ENCODE data around the gene WDPCP.
"Not testable (repeated sequence)": the region's sequence is repeated elsewhere in the genome, so short reads cannot be mapped to it uniquely, and the experiment has no call there.

WDPCP gene

GRCh38 chr2:63406641-63407040 lies 181.6 kb downstream of the WDPCP start:
- Histone ChIP-seq H3K9me3 (ENCODE audit: severe bottlenecking) (no peaks in the 10 kb centered on the region), H3K4me1 (ENCODE audit: insufficient read depth, poor library complexity, severe bottlenecking) (no peaks in the 10 kb centered on the region), H3K36me3 (ENCODE audit: low read depth) (no peaks in the 10 kb centered on the region), H3K27ac (ENCODE audit: poor library complexity, severe bottlenecking) (no peak overlapping the region), H3K27me3 (ENCODE audit: insufficient read depth, poor library complexity, severe bottlenecking) (no peaks in the 10 kb centered on the region), H3K4me3 (ENCODE audit: severe bottlenecking) (no peak overlapping the region)
- ATAC-seq (ENCODE audit: low read depth) = no peak
- no peak for TF ChIP-seq CTCF (IDR thresholded peaks at IDR 0.05; ENCODE audit: poor library complexity, severe bottlenecking)
- DNase-seq (ENCODE audit: low spot score) = no peak

- TF ChIP-seq CTCF (IDR thresholded peaks at IDR 0.05; ENCODE audit: poor library complexity, severe bottlenecking) = no peak
- no peaks in the 10 kb centered on the region for H3K27me3 ChIP-seq (ENCODE audit: insufficient read depth, poor library complexity, severe bottlenecking)
- DNase-seq (ENCODE audit: low spot score) (no peak), ATAC-seq (ENCODE audit: low read depth) (no peak)
- H3K27ac ChIP-seq (ENCODE audit: poor library complexity, severe bottlenecking) = no peak overlapping the region
- H3K4me1 ChIP-seq (ENCODE audit: insufficient read depth, poor library complexity, severe bottlenecking) = no peaks in the 10 kb centered on the region
- no peak overlapping the region for H3K4me3 ChIP-seq (ENCODE audit: severe bottlenecking)
- H3K36me3 ChIP-seq (ENCODE audit: low read depth) = no peaks in the 10 kb centered on the region
- no peaks in the 10 kb centered on the region for H3K9me3 ChIP-seq (ENCODE audit: severe bottlenecking)
Observed at GRCh38 chr2:63403820-63404219, 184.5 kb downstream of the WDPCP start.

- not testable (repeated sequence) for H3K4me1 ChIP-seq (ENCODE audit: insufficient read depth, poor library complexity, severe bottlenecking); H3K4me3 ChIP-seq (ENCODE audit: severe bottlenecking); H3K36me3 ChIP-seq (ENCODE audit: low read depth); H3K27ac ChIP-seq (ENCODE audit: poor library complexity, severe bottlenecking); H3K9me3 ChIP-seq (ENCODE audit: severe bottlenecking); H3K27me3 ChIP-seq (ENCODE audit: insufficient read depth, poor library complexity, severe bottlenecking); ATAC-seq (ENCODE audit: low read depth); DNase-seq (ENCODE audit: low spot score)
Observed at GRCh38 chr2:63402889-63403288, 185.4 kb downstream of the WDPCP start.

GRCh38 chr2:63399156-63399555 lies 189.1 kb downstream of the WDPCP start:
- ATAC-seq (ENCODE audit: low read depth) = no peak
- Histone ChIP-seq H3K4me3 (ENCODE audit: severe bottlenecking) (no peak overlapping the region), H3K27ac (ENCODE audit: poor library complexity, severe bottlenecking) (no peak overlapping the region), H3K36me3 (ENCODE audit: low read depth) (no peaks in the 10 kb centered on the region), H3K9me3 (ENCODE audit: severe bottlenecking) (no peaks in the 10 kb centered on the region), H3K4me1 (ENCODE audit: insufficient read depth, poor library complexity, severe bottlenecking) (no peaks in the 10 kb centered on the region), H3K27me3 (ENCODE audit: insufficient read depth, poor library complexity, severe bottlenecking) (no peaks in the 10 kb centered on the region)
- no peak for TF ChIP-seq CTCF (IDR thresholded peaks at IDR 0.05; ENCODE audit: poor library complexity, severe bottlenecking)
- DNase-seq (ENCODE audit: low spot score) = no peak

GRCh38 chr2:63379451-63379850 lies 208.8 kb downstream of the WDPCP start:
- Histone ChIP-seq H3K9me3 (ENCODE audit: severe bottlenecking) (no peaks in the 10 kb centered on the region), H3K27me3 (ENCODE audit: insufficient read depth, poor library complexity, severe bottlenecking) (no peaks in the 10 kb centered on the region), H3K36me3 (ENCODE audit: low read depth) (no peaks in the 10 kb centered on the region), H3K4me1 (ENCODE audit: insufficient read depth, poor library complexity, severe bottlenecking) (no peaks in the 10 kb centered on the region), H3K27ac (ENCODE audit: poor library complexity, severe bottlenecking) (no peak overlapping the region), H3K4me3 (ENCODE audit: severe bottlenecking) (no peak overlapping the region)
- DNase-seq (ENCODE audit: low spot score) (no peak), ATAC-seq (ENCODE audit: low read depth) (no peak)
- TF ChIP-seq CTCF (IDR thresholded peaks at IDR 0.05; ENCODE audit: poor library complexity, severe bottlenecking) = no peak

Measured in RWPE2 (cell line).